PFSK-1 (cell line): Measurements from ENCODE around the gene MAST3.

Experiments used
- FOXP2 ChIP-seq: optimal IDR thresholded peaks from 2 replicates; pipeline ENCODE3; 2011; ENCODE audit warnings: borderline replicate concordance, control low read depth, inconsistent platforms; ENCODE audit not compliant: insufficient read depth; ENCODE audit errors: extremely low read length, extremely low read depth
- POLR2AphosphoS5 ChIP-seq: IDR thresholded peaks from 2 replicates; pipeline ENCODE4 v1.6.1; 2012; ENCODE audit warnings: low read depth, mild to moderate bottlenecking, control low read depth, low read length, moderate library complexity
- SIN3A ChIP-seq: IDR thresholded peaks from 2 replicates; pipeline ENCODE4 v1.6.1; 2012; ENCODE audit warnings: mild to moderate bottlenecking, low read length, moderate library complexity, borderline replicate concordance; ENCODE audit not compliant: insufficient read depth
- TAF1 ChIP-seq: IDR thresholded peaks from 2 replicates; pipeline ENCODE4 v1.6.1; 2012; ENCODE audit warnings: low read length, control low read depth, borderline replicate concordance; ENCODE audit not compliant: insufficient read depth
- TF ChIP-seq, protein P1 (sequence below), 2 experiments: IDR thresholded peaks; 2 replicates each; pipeline versions ENCODE4 v1.6.1 to v1.8.0; 2011 to 2012; ENCODE audit warnings: low read depth in 2 of 2, low read length in 2 of 2, control low read depth in 1 of 2, inconsistent platforms in 1 of 2, mild to moderate bottlenecking in 1 of 2, moderate library complexity in 1 of 2; ENCODE audit not compliant: insufficient read depth in 1 of 2

DNA sequence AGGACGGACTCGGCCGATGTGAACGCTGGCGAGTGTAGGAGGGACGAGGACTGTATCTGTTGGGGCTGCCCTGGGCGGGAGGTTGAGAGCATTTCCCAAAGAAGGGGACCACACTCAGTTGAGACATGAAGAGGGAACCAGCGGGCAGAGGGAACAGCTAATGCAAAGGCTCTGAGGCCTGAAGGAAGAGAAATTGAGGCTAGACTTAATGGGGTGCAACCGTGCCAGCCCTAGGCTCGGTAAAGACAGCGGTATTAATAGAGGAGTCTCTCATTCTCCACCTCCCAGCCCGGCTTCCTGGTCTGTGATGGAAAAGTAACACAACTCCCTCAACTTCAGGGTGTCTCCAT is 96.6 kb downstream of the MAST3 start:
- TF ChIP-seq TAF1 = no peak
- no peak for TF ChIP-seq SIN3A
- no peak for TF ChIP-seq POLR2AphosphoS5
- TF ChIP-seq, protein P1, sequence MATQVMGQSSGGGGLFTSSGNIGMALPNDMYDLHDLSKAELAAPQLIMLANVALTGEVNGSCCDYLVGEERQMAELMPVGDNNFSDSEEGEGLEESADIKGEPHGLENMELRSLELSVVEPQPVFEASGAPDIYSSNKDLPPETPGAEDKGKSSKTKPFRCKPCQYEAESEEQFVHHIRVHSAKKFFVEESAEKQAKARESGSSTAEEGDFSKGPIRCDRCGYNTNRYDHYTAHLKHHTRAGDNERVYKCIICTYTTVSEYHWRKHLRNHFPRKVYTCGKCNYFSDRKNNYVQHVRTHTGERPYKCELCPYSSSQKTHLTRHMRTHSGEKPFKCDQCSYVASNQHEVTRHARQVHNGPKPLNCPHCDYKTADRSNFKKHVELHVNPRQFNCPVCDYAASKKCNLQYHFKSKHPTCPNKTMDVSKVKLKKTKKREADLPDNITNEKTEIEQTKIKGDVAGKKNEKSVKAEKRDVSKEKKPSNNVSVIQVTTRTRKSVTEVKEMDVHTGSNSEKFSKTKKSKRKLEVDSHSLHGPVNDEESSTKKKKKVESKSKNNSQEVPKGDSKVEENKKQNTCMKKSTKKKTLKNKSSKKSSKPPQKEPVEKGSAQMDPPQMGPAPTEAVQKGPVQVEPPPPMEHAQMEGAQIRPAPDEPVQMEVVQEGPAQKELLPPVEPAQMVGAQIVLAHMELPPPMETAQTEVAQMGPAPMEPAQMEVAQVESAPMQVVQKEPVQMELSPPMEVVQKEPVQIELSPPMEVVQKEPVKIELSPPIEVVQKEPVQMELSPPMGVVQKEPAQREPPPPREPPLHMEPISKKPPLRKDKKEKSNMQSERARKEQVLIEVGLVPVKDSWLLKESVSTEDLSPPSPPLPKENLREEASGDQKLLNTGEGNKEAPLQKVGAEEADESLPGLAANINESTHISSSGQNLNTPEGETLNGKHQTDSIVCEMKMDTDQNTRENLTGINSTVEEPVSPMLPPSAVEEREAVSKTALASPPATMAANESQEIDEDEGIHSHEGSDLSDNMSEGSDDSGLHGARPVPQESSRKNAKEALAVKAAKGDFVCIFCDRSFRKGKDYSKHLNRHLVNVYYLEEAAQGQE (IDR thresholded peaks at IDR 0.05; ENCODE audit: insufficient read depth in 1 of 2, low read depth in 2 of 2, low read length in 2 of 2) = no peak
- no peak for TF ChIP-seq FOXP2
